ENCODE measurements around the gene AKIRIN1. TPM values are rescaled to one million over a fixed set of nuclear protein-coding genes. Genes with fewer than 3 reads are reported as not detected.
A peak's percentile ranks its signal among the peaks of the same experiment; 100 is the strongest.
"Not testable (repeated sequence)": the region's sequence is repeated elsewhere in the genome, so short reads cannot be mapped to it uniquely, and the experiment has no call there.

AKIRIN1 gene
- total and polyA plus RNA-seq, 5 experiments from 2014 or later, result 74.5 to 99.2 (median 92.9) TPM

- Mint-ChIP-seq H3K36me3 (peaks cover 0 to 8% (median 5%) of the 10 kb centered on the region in 3 donors), H3K4me1 (peaks cover 0 to 21% (median 8%) of the 10 kb centered on the region in 4 donors), H3K9me3 (peaks cover 0 to 12% (median 6%) of the 10 kb centered on the region in 9 donors), H3K27ac (peak overlapping the region in 1 of 10 donors; percentile 13), H3K4me3 (peak overlapping the region in 1 of 10 donors; percentile 10), H3K27me3 (peaks cover 0 to 5% (median 0%) of the 10 kb centered on the region in 5 donors)
- DNase-seq (no peak), ATAC-seq (no peak)
- POLR2A ChIA-PET, result no interaction called here
These were observed 17.2 kb upstream of the AKIRIN1 start for GRCh38 chr1:38973659-38974437.

DNA sequence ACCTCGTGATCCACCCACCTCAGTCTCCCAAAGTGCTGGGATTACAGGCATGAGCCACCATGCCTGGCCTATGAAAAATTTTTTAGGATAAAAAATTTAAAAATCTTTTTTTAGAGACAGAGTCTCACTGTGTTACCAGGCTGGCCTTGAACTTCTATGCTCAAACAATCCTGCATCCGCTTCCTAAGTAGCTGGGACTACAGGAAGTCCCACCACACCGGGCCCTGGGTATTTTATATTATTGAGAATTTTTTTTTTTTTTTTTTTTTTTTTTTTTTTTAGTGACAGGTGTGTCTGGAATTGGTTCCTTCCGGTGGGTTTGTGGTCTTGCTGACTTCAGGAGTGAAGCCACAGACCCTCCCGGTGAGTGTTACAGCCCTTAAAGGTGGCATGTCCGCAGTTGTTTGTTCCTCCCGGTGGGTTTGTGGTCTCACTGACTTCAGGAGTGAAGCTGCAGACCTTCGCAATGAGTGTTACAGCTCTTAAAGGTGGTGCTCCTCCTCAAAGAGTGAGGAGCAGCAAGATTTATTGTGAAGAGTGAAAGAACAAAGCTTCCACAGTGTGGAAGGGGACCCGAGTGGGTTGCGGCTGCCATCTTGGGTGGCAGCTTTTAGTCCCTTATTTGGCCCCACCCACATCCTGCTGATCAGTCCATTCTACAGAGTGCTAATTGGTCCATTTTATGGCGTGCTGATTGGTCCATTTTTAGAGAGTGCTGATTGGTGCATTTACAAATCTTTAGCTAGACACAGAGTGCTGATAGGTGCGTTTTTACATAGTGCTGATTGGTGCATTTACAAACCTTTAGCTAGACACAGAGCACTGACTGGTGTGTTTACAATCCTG, 13.5 kb upstream of the AKIRIN1 start:
- peaks cover 7 to 21% (median 11%) of the 10 kb centered on the region in 4 donors for H3K4me1 Mint-ChIP-seq
- POLR2A ChIA-PET, result interaction anchor here (0.7 to 1.7 kb wide), 13 partner anchors 12 to 1414 kb away, joined by 3 to 11 read pairs (median 5); partner anchors contain the start of genes AKIRIN1, MYCBP, NDUFS5 and RRAGC
- ATAC-seq (peak; percentile 83 to 84), DNase-seq (peak; percentile 20 to 92 (median 82))
- H3K27ac Mint-ChIP-seq, result peak overlapping the region in 9 of 10 donors; percentile 66 to 98 (median 91)
- H3K9me3 Mint-ChIP-seq, result peaks cover 0 to 18% (median 10%) of the 10 kb centered on the region in 9 donors
- not testable (repeated sequence) for H3K36me3 Mint-ChIP-seq, H3K27me3 Mint-ChIP-seq
- H3K4me3 Mint-ChIP-seq, result peak overlapping the region in 9 of 10 donors; percentile 39 to 93 (median 73)

GRCh38 chr1:38978245-38978542, 12.9 kb upstream of the AKIRIN1 start:
- POLR2A ChIA-PET, result interaction anchor here (0.7 to 1.7 kb wide), 12 partner anchors 11 to 1413 kb away, joined by 3 to 11 read pairs (median 6); partner anchors contain the start of genes AKIRIN1, MYCBP, NDUFS5 and RRAGC
- H3K9me3 Mint-ChIP-seq, result peaks cover 0 to 18% (median 10%) of the 10 kb centered on the region in 9 donors
- H3K4me1 Mint-ChIP-seq, result peaks cover 7 to 15% (median 8%) of the 10 kb centered on the region in 4 donors
- not testable (repeated sequence) for H3K27me3 Mint-ChIP-seq, ATAC-seq, H3K36me3 Mint-ChIP-seq
- peak overlapping the region in 9 of 10 donors; percentile 66 to 98 (median 91) for H3K27ac Mint-ChIP-seq
- peak overlapping the region in 7 of 10 donors; percentile 22 to 93 (median 70) for H3K4me3 Mint-ChIP-seq
- peak in 4 of 10 donors; percentile 13 to 64 (median 43) for DNase-seq

DNA sequence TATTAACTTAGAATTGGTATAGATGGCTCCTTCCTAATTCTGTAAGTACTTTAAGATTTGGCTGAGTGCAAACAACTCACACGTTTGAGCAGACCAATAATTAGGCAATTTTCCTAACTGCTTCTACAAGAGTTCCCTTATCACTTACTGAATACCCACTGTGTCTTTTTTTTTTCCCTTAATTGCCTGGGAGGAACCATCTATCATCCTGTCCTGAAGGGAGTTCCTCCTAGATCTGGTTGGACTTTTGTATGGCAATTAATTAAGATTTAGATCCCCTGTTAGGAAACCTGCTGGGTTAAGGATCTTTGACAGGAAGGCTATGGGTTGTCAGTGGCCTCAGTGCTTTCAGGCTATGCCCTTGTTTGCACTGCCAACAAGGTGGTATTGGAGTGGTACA, 11.7 kb upstream of the AKIRIN1 start:
- H3K4me3 Mint-ChIP-seq, H3K27me3 Mint-ChIP-seq, H3K36me3 Mint-ChIP-seq, ATAC-seq, DNase-seq, POLR2A ChIA-PET: not testable (repeated sequence)
- Mint-ChIP-seq H3K4me1 (peaks cover 7 to 13% (median 8%) of the 10 kb centered on the region in 4 donors), H3K9me3 (peaks cover 0 to 18% (median 10%) of the 10 kb centered on the region in 9 donors), H3K27ac (peak overlapping the region in 1 of 10 donors; percentile 48)

DNA sequence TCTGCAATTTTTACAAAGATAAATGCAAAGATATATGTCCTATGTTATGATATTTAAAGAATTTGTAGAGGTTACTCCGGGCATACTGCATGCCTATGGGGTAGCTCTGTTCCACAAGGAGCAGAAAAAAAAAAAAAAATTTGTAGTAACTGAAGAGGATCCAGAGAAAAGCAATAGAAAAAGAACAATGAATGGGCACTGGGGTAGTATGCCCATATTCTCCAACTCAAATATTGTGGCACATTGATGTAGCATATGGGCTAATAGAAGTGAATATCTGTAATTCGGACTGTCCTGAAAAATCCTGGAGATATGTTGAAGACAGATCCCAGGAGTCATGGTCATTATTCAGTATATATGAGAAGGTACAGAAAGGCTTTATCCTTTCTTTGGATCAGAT, 1.1 kb upstream of the AKIRIN1 start:
- peak overlapping the region; percentile 75 to 88 (median 82) for H3K4me3 Mint-ChIP-seq
- H3K27ac Mint-ChIP-seq, result peak overlapping the region; percentile 71 to 95 (median 92)
- POLR2A ChIA-PET, result interaction anchor here (0.7 to 1.4 kb wide), 4 partner anchors 12 to 45 kb away, joined by 3 to 6 read pairs (median 5); partner anchors contain the start of gene NDUFS5
- DNase-seq (no peak), ATAC-seq (no peak)
- H3K36me3 Mint-ChIP-seq, result peaks cover 0 to 18% (median 3%) of the 10 kb centered on the region in 3 donors
- no peaks in the 10 kb centered on the region for H3K9me3 Mint-ChIP-seq
- peaks cover 0 to 8% (median 0%) of the 10 kb centered on the region in 5 donors for H3K27me3 Mint-ChIP-seq
- peaks cover 17 to 34% (median 32%) of the 10 kb centered on the region in 4 donors for H3K4me1 Mint-ChIP-seq

DNA sequence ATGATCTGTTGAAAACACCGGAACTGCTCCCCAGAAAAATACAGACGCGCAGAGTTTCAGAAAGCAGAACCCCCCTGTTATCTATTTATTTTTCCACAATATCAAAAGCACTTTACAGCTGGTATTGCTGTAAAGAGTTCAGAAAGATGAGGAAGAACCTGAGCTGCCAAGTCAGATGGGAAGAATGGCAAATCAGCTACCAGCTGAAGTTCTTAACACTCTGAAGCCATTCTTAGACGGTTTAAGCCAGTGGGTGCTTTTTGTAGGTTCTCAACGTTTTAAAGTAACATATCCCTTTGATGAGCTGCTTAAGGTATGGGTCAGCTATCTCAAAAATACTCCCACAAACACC, 714 bp upstream of the AKIRIN1 start:
- DNase-seq, result no peak
- POLR2A ChIA-PET, result interaction anchor here (0.5 to 1.4 kb wide), 4 partner anchors 10 to 44 kb away, joined by 3 to 6 read pairs (median 6); partner anchors contain the start of gene NDUFS5
- H3K9me3 Mint-ChIP-seq, result no peaks in the 10 kb centered on the region
- H3K36me3 Mint-ChIP-seq, result peaks cover 0 to 21% (median 5%) of the 10 kb centered on the region in 3 donors
- peaks cover 20 to 37% (median 35%) of the 10 kb centered on the region in 4 donors for H3K4me1 Mint-ChIP-seq
- peaks cover 0 to 7% (median 0%) of the 10 kb centered on the region in 5 donors for H3K27me3 Mint-ChIP-seq
- ATAC-seq, result peak in 1 of 2 donors; percentile 10
- H3K27ac Mint-ChIP-seq, result peak overlapping the region; percentile 71 to 95 (median 92)
- H3K4me3 Mint-ChIP-seq, result peak overlapping the region; percentile 75 to 88 (median 82)

- H3K9me3 Mint-ChIP-seq, result no peaks in the 10 kb centered on the region
- DNase-seq (peak in 1 of 10 donors; percentile 11), ATAC-seq (peak in 1 of 2 donors; percentile 1)
- peak overlapping the region; percentile 29 to 93 (median 88) for H3K27ac Mint-ChIP-seq
- peak overlapping the region; percentile 75 to 95 (median 88) for H3K4me3 Mint-ChIP-seq
- H3K4me1 Mint-ChIP-seq, result peaks cover 20 to 52% (median 48%) of the 10 kb centered on the region in 4 donors
- peaks cover 0 to 26% (median 5%) of the 10 kb centered on the region in 3 donors for H3K36me3 Mint-ChIP-seq
- H3K27me3 Mint-ChIP-seq, result no peaks in the 10 kb centered on the region
- POLR2A ChIA-PET, result interaction anchor here (0.5 to 1.3 kb wide), 5 partner anchors 15 to 1988 kb away, joined by 3 to 4 read pairs (median 3); partner anchors contain the start of gene CTPS1
These were observed 749 bp downstream of the AKIRIN1 start for GRCh38 chr1:38991638-38992411.

DNA sequence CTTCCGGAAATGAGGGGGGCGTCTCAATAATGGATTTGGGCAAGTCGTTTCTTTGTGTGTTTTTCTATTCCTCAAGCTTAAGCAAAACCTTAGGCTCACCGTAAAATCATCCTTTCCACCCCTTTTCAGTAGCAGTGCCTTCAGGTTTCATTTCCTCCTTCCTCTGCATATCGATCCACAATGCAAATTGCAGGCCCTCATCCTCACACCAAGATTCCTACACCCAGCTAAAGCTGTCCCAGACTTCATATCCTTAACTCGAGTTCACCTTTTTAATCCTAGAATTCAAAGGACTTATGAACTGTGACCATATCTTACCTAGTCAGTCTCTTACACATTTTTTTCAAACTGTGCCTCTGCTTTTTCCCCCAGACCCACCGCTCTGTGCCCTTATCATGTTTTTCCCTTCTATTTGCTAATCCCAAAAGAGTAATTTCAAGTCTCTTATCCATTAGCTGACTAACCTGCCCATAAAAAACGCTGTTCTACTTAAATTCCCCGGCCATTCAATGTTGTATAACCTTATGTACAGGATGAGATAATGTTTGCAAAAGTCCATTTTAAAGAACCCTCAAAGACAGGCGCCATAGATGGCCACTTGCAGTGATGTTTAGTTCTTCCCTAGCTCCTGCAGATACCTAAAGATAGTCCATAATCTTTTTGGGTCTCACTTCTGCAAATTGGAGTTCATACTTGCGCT, 1.5 kb downstream of the AKIRIN1 start:
- POLR2A ChIA-PET, result interaction anchor here (0.5 to 1.3 kb wide), 6 partner anchors 16 to 1987 kb away, joined by 3 to 4 read pairs (median 3); partner anchors contain the start of gene CTPS1
- peaks cover 0 to 26% (median 5%) of the 10 kb centered on the region in 3 donors for H3K36me3 Mint-ChIP-seq
- no peak for ATAC-seq

DNA sequence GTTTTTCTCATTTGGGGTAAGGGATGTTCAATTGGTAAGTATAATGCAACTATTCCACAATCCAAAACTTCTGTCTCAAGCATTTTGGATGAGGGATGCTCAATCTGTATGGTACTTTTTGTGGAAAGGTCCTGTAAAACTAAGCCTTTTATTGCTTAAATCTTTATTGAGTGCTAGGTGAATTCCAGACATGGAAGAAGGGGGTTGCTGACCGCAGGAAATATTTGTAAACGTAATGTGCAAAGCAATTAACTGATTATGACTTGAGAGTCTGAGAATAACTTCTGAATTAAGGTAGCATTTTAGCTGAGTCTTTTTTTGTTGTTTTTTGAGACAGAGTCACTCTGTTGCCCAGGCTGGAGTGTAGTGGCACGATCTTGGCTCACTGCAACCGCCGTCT, 3.1 kb downstream of the AKIRIN1 start:
- peaks cover 0 to 39% (median 13%) of the 10 kb centered on the region in 3 donors for H3K36me3 Mint-ChIP-seq
- no peak for DNase-seq
- peak overlapping the region in 7 of 10 donors; percentile 14 to 78 (median 53) for H3K27ac Mint-ChIP-seq
- H3K9me3 Mint-ChIP-seq, result no peaks in the 10 kb centered on the region
- ATAC-seq, result no peak
- H3K4me1 Mint-ChIP-seq, result peaks cover 34 to 72% (median 67%) of the 10 kb centered on the region in 4 donors
- POLR2A ChIA-PET, result interaction anchor here (0.7 to 1.0 kb wide), 3 partner anchors 22 to 87 kb away, joined by 3 to 5 read pairs (median 3); partner anchors contain the start of gene NDUFS5
- H3K4me3 Mint-ChIP-seq, result peak overlapping the region in 9 of 10 donors; percentile 7 to 95 (median 54)
- H3K27me3 Mint-ChIP-seq, result no peaks in the 10 kb centered on the region

More for the DNA sequence above, 1.5 kb downstream of the AKIRIN1 start:
- H3K27ac Mint-ChIP-seq, result peak overlapping the region; percentile 29 to 93 (median 88)
- H3K4me3 Mint-ChIP-seq, result peak overlapping the region; percentile 75 to 95 (median 88)
- DNase-seq, result no peak
- no peaks in the 10 kb centered on the region for H3K9me3 Mint-ChIP-seq
- H3K4me1 Mint-ChIP-seq, result peaks cover 25 to 59% (median 56%) of the 10 kb centered on the region in 4 donors
- H3K27me3 Mint-ChIP-seq, result no peaks in the 10 kb centered on the region

- H3K9me3 Mint-ChIP-seq, result no peaks in the 10 kb centered on the region
- DNase-seq (peak in 3 of 10 donors; percentile 29 to 45 (median 33)), ATAC-seq (peak; percentile 41 to 82)
- peak overlapping the region; percentile 63 to 95 (median 88) for H3K27ac Mint-ChIP-seq
- H3K4me1 Mint-ChIP-seq, result peaks cover 37 to 68% (median 58%) of the 10 kb centered on the region in 4 donors
- no peaks in the 10 kb centered on the region for H3K27me3 Mint-ChIP-seq
- POLR2A ChIA-PET, result interaction anchor here (1.0 to 2.0 kb wide), 4 partner anchors 19 to 68 kb away, joined by 3 to 11 read pairs (median 6); partner anchors contain the start of gene NDUFS5
- peaks cover 6 to 69% (median 15%) of the 10 kb centered on the region in 3 donors for H3K36me3 Mint-ChIP-seq
- H3K4me3 Mint-ChIP-seq, result peak overlapping the region; percentile 54 to 79 (median 72)
These were observed 6.2 kb downstream of the AKIRIN1 start for GRCh38 chr1:38997034-38997900.
